HG02938 (cell line): ENCODE results near the gene NUTM2A.
"Not testable (repeated sequence)": the region's sequence is repeated elsewhere in the genome, so short reads cannot be mapped to it uniquely, and the experiment has no call there.

ENCODE experiments used
- ATAC-seq: cut with Tn5 transposase; IDR thresholded peaks from one replicate; pipeline ENCODE4 v1.9.1; 2021; ENCODE audit warnings: mild to moderate bottlenecking, moderate library complexity; ENCODE audit not compliant: unreplicated experiment

Gene NUTM2A

GRCh38 chr10:87225148-87225547 lies at the start of gene NUTM2A:
TSS of gene NUTM2A (plus strand) at chr10:87225448. CDS start at chr10:87225831, 383 bp downstream.
- ATAC-seq: not testable (repeated sequence)

GRCh38 chr10:87177587-87177986 lies 47.7 kb upstream of the NUTM2A start:
- ATAC-seq: not testable (repeated sequence)

- ATAC-seq: not testable (repeated sequence)
Observed at GRCh38 chr10:87184421-87184820, 40.8 kb upstream of the NUTM2A start.

GRCh38 chr10:87186016-87186415 lies 39.2 kb upstream of the NUTM2A start:
- ATAC-seq: not testable (repeated sequence)

- not testable (repeated sequence) for ATAC-seq
Observed at GRCh38 chr10:87187573-87187972, 37.7 kb upstream of the NUTM2A start.

- not testable (repeated sequence) for ATAC-seq
Observed at GRCh38 chr10:87191841-87192240, 33.4 kb upstream of the NUTM2A start.

GRCh38 chr10:87200924-87201323 lies 24.3 kb upstream of the NUTM2A start:
- not testable (repeated sequence) for ATAC-seq

GRCh38 chr10:87204801-87205200 lies 20.4 kb upstream of the NUTM2A start:
- not testable (repeated sequence) for ATAC-seq

- not testable (repeated sequence) for ATAC-seq
Observed at GRCh38 chr10:87206922-87207321, 18.3 kb upstream of the NUTM2A start.

GRCh38 chr10:87210309-87210708 lies 14.9 kb upstream of the NUTM2A start:
- not testable (repeated sequence) for ATAC-seq

GRCh38 chr10:87211848-87212247 lies 13.4 kb upstream of the NUTM2A start:
- ATAC-seq: not testable (repeated sequence)

- not testable (repeated sequence) for ATAC-seq
Observed at GRCh38 chr10:87213150-87213765, 12.0 kb upstream of the NUTM2A start.

GRCh38 chr10:87213806-87214205 lies 11.4 kb upstream of the NUTM2A start:
- not testable (repeated sequence) for ATAC-seq

GRCh38 chr10:87216120-87216519 lies 9.1 kb upstream of the NUTM2A start:
- not testable (repeated sequence) for ATAC-seq

GRCh38 chr10:87219370-87219769 lies 5.9 kb upstream of the NUTM2A start:
- not testable (repeated sequence) for ATAC-seq

GRCh38 chr10:87222789-87223188 lies 2.5 kb upstream of the NUTM2A start:
- not testable (repeated sequence) for ATAC-seq

GRCh38 chr10:87228247-87228646 lies 3.0 kb downstream of the NUTM2A start:
- ATAC-seq: not testable (repeated sequence)

GRCh38 chr10:87229211-87229610 lies 4.0 kb downstream of the NUTM2A start:
- ATAC-seq: not testable (repeated sequence)

- ATAC-seq: not testable (repeated sequence)
Observed at GRCh38 chr10:87234854-87235253, 9.6 kb downstream of the NUTM2A start.

- ATAC-seq: not testable (repeated sequence)
Observed at GRCh38 chr10:87237244-87237643, 12.0 kb downstream of the NUTM2A start.

- not testable (repeated sequence) for ATAC-seq
Observed at GRCh38 chr10:87239346-87239808, 14.1 kb downstream of the NUTM2A start.

GRCh38 chr10:87242192-87242591 lies 16.9 kb downstream of the NUTM2A start:
- ATAC-seq: not testable (repeated sequence)

- ATAC-seq: not testable (repeated sequence)
Observed at GRCh38 chr10:87247335-87247734, 22.1 kb downstream of the NUTM2A start.
